NCI-H2107 treated with DMSO at 0.1 percent for 48 hours (cell line): Measurements from ENCODE around the gene GRAMD4.

Experiments
- DNase-seq: peaks from one replicate; lab custom pipeline; 2025; ENCODE audit not compliant: unreplicated experiment; lab: John Stamatoyannopoulos, UW

GRAMD4 gene

GRCh38 chr22:46668116-46668515 lies 47.9 kb downstream of the GRAMD4 start:
- DNase-seq: no peak

DNA sequence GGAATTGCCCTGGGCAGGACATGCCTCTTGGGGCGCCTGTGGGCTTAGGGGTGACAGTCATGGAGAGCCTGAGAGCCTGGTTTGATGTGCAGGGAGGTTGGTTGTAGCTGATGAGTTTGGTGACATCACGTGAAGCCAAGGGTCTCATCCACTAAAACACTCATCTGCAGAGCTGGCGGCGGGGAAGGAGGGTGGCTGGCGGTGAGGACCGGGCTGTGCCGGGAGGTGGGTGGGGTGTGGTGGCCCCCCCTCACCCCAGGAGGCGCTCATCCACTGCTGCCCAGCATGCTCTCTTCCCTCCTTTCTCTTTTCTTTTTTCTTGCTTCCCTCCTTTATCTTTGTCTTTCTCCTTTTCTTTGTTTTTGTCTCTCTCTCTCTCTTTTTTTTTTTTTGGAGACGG lies 49.0 kb downstream of the GRAMD4 start:
- DNase-seq: no peak

DNA sequence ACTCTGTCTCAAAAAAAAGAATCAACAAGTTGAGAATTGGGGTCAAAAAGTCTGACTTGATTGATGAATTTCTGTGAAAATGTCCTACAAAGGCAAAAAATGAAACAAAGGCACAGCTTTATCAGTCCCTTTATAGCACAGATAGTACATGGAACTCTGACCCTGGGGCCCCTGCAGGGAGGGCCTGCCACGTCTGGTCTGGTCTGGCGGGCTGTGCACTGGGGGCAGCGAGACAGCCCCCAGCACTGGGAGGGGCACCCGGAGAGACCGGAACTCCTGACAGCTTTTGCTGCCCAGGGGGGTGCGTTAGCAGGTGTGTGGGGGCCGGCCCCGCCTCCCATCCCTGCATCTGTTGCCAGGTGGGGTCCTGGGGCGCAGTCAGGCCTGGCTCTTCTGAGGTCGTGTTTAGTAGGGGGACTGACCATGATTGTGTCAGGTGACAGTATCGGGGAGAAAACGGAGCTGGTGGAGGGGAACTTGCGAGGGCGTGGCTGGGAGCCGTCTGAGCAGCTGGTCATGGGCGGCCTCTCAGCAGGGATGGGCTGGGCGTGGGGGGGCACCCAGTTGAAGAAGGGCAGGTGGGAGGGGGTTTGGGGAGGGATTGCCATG lies 51.7 kb downstream of the GRAMD4 start:
- DNase-seq: no peak

DNA sequence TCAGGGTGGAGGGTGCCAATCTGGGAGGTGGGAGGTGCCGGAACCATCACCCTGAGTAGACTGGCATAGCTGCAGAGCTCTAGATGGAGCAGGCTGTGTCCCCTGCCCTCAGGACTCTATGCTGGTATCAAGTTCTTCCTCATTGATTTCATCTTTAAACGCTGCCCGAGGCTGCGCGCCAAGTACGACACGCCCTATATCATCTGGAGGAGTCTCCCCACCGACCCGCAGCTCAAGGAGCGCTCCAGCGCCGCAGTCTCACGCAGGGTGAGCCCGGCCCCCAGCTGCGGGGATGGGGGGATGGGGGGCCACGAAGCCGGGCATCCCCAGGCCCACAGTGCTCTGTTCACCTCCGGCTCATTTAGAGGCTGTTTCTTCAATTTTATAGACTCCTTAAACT lies 52.5 kb downstream of the GRAMD4 start:
- peak; percentile 11 for DNase-seq

- no peak for DNase-seq
Observed at GRCh38 chr22:46673205-46673604, 53.0 kb downstream of the GRAMD4 start.

GRCh38 chr22:46673662-46674236 lies 53.6 kb downstream of the GRAMD4 start:
- no peak for DNase-seq

DNA sequence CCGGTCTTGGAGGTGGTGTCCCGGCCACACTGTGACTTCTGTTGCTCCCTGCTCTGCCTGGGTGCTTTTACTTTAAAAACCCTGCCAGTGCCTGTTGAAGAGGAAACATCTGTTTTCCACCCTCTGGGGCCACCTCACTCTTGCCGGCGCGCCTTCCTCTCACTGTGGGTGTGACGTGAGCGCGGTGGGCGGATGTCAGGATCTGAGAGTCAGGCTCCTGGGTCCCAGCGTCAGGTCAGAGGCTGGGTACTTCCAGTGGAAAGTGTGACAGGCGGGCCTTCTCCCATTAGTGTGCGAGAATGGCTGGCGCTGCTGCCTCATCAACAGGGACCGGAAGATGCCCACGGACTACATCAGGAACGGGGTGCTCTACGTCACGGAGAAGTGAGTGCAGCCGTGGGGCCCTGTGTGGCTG lies 54.2 kb downstream of the GRAMD4 start:
- no peak for DNase-seq

GRCh38 chr22:46674906-46675305 lies 54.7 kb downstream of the GRAMD4 start:
- no peak for DNase-seq

DNA sequence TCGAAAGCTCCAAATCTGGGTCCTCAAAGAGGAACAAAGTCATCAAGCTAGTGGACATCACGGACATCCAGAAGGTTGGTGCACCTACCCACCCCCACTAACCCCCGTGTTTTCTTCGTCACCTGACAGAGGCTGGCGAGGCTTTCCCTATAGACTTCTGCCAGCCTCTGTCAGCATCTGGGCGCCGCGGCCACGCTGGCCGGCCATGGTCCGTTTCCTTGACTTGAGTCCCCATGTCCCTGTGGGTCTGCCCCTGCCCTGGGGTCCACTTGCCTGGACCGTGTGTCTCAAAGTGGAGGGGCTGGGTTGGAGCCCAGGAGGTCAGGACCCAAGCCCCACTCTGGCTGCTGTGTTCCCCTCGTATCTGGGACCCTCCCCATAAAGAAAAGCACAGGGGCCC lies 55.3 kb downstream of the GRAMD4 start:
- no peak for DNase-seq

- no peak for DNase-seq
Observed at GRCh38 chr22:46675938-46676337, 55.8 kb downstream of the GRAMD4 start.

DNA sequence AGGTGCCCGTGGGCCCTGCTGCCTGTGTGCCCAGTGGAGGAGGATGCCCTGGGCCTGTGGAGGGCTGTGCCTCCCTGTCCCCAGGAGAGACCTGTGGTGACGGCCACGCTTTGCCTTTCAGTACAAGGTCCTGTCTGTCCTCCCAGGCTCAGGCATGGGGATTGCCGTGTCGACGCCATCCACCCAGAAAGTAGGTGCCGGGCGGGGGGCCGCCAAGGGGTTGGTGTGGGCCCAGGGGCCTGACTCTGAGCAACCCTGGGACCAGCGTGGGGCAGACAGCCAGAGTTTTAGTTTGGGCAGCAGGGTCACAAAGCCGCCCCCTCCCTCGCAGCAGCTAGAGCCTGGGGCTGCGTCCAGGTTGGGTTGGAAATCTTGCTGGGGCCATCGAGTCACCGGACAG lies 56.3 kb downstream of the GRAMD4 start:
- no peak for DNase-seq

GRCh38 chr22:46676881-46677280 lies 56.7 kb downstream of the GRAMD4 start:
- no peak for DNase-seq

DNA sequence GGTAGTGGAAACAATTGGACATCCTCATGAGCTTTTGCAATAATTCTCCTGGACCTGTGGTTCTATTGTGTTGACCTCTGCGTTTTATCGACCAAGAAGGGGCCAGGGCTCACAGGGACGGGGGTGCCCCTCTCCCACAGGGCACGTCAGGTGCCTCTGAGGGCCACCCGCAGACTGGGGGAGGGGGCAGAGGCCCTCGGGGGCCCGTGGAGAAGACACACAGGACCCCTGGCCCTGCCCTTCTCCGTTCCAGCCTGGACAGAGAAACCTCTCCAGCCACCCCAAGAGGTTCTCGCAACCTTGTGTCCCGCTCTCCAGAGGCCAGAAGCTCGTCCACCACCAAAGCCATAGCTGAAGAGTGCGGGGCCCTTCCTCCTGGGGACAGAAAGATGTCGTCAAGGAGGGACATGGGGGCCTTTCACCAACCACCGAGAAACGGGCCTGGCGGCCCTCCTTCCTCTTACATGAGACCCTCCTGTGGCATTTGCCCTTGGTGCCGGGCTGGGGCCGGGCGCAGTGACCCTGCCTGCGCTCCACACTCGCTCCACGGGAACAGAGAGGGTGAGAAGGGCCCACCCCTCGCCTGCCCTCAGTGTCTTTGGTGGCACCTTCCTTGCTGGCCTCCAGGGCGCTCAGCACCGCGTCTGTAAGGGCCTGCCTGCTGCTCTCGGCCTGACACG lies 57.3 kb downstream of the GRAMD4 start:
- no peak for DNase-seq

- no peak for DNase-seq
Observed at GRCh38 chr22:46678003-46678657, 57.9 kb downstream of the GRAMD4 start.

- no peak for DNase-seq
Observed at GRCh38 chr22:46678785-46679700, 58.9 kb downstream of the GRAMD4 start.

GRCh38 chr22:46679706-46680269 lies 59.6 kb downstream of the GRAMD4 start:
- no peak for DNase-seq

- no peak for DNase-seq
Observed at GRCh38 chr22:46681010-46681409, 60.8 kb downstream of the GRAMD4 start.

DNA sequence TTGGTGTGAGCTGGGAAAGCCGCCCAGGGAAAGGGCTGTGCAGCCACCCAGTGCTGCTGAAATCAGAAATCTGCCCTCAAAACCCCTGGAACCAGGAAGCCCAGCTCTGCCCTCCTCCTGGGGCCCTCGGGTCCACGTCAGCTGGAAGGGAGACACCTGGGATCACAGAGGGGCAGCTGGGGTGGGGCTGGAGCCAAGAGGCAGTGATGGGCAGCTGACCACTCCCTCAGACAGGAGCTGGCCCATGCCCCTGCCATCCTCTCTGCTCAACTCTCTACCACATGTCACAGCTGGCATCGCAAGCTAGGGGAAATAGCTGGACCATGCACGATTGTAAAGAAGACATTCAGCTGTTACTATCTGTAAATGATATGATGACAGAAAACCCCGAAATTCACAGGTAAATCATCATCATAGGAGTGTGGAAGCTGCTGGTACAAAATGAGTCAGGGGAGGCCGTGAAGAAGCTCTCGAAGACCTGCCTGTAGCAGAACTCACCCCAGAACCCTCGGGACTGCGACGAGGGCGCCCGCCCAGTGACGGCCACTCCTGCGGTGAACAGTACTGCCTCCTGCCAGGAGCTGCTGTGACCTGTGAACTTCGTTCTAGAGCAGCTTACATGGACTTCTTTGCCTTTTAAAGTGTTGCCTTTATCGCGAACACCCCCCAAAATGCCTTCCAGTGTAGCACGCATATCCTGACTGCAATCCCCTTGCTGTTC lies 62.0 kb downstream of the GRAMD4 start:
- DNase-seq: no peak

- peak; percentile 36 for DNase-seq
Observed at GRCh38 chr22:46684706-46685105, 64.5 kb downstream of the GRAMD4 start.
